Lung (tissue), 12 donors: ENCODE measurements around the gene NTM. TPM values are rescaled to one million over a fixed set of nuclear protein-coding genes. Genes with fewer than 3 reads are reported as not detected.

Experiments used
- ATAC-seq: fragments of 200-7000 bp; cut with Tn5 transposase; one replicate; pipeline ENCODE4 v1.9.1; 2020; ENCODE audit warnings: moderate number of reproducible peaks; ENCODE audit not compliant: insufficient read depth, low FRiP score
- DNase-seq, 3 donors: peaks; one replicate each; pipeline ENCODE4 v3.0.0-alpha.2; 2013 to 2017
- H3K27ac ChIP-seq, 2 donors: one replicate each; pipeline ENCODE4 v1.5.1; 2013; ENCODE audit warnings: mild to moderate bottlenecking in 2 of 2, moderate library complexity in 2 of 2, control low read depth in 1 of 2, inconsistent platforms in 1 of 2, low read depth in 1 of 2, low read length in 1 of 2
- H3K27me3 ChIP-seq, 3 donors: one replicate each; pipeline ENCODE4 v1.5.1; 2013; ENCODE audit warnings: low read length in 2 of 3; ENCODE audit not compliant: control insufficient read depth in 3 of 3, insufficient read depth in 3 of 3
- H3K36me3 ChIP-seq, 4 donors: one replicate each; pipeline ENCODE4 v1.5.1; 2013; ENCODE audit warnings: low read length in 4 of 4, mild to moderate bottlenecking in 1 of 4, moderate library complexity in 1 of 4; ENCODE audit not compliant: control insufficient read depth in 4 of 4, insufficient read depth in 4 of 4
- H3K4me1 ChIP-seq, 5 donors: one replicate each; pipeline ENCODE4 v1.5.1; 2013; ENCODE audit warnings: low read length in 5 of 5, mild to moderate bottlenecking in 2 of 5, moderate library complexity in 1 of 5; ENCODE audit not compliant: control insufficient read depth in 5 of 5, insufficient read depth in 5 of 5
- H3K4me3 ChIP-seq: one replicate; pipeline ENCODE4 v1.5.1; 2013; ENCODE audit warnings: mild to moderate bottlenecking, control low read depth, moderate library complexity
- H3K9ac ChIP-seq, 2 donors: one replicate each; pipeline ENCODE4 v1.5.1; 2013; ENCODE audit warnings: low read length in 2 of 2, control low read depth in 1 of 2; ENCODE audit not compliant: insufficient read depth in 1 of 2
- H3K9me3 ChIP-seq, 4 donors: one replicate each; pipeline ENCODE4 v1.5.1; 2013; ENCODE audit warnings: low read length in 3 of 4, mild to moderate bottlenecking in 1 of 4, moderate library complexity in 1 of 4; ENCODE audit not compliant: control insufficient read depth in 4 of 4, insufficient read depth in 3 of 4
- WGBS, 2 donors: extraction: QIAGEN DNeasy Blood & Tissue Kit; methylation state at CpG; one replicate each; pipeline ENCODE4 v1.1.7; 2013; 5-methylcytosine and 5-hydroxymethylcytosine counted together
- polyA plus RNA-seq, 2 donors: library from polyadenylated mRNA; stranded (reverse); fragments of 200-250 nt; gene quantifications; one replicate each; pipeline ENCODE4 v1.2.1, GENCODE V29; 2013
- total RNA-seq, 2 donors: library from RNA; depleted of rRNA in 1 of 2; stranded (reverse); fragments of >200 nt in 1 of 2; gene quantifications; one replicate each; pipeline ENCODE4 v1.2.1, GENCODE V29; 2014 to 2021
- TF ChIP-seq, protein P1 (sequence below): IDR thresholded peaks from 2 replicates; pipeline ENCODE4 v1.5.1; 2012; ENCODE audit warnings: mild to moderate bottlenecking; ENCODE audit errors: control extremely low read depth, extremely low read depth
- donor health status: control.
- donor health status: control.
- donor health status: Bipolar disorder and iron deficiency.
- donor health status: healthy.
- donor health status: DM: yes; HTN: yes; CAD: no.

The NTM gene
- total and polyA plus RNA-seq, 4 donors, result 0.39 to 30.9 (median 7.2) TPM

DNA sequence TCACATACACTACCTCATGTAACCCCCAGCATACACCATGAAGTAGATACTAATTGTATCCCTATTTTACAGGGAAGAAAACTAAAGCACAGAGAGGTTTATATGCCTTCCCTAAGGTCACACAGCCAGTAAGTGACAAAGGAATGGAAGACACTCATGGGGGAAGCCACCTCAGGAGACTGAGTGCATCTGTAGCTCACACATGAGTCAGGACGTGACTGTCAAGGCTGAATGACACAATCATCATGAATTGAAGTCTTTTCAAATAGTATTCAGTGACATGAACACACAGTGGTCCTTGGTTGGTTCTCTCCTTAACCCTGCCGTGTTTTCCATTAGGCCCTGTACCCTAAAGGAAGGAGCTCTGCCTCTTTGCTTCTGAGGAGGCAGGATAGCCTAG, 463.0 kb downstream of the NTM start:
- WGBS, 2 donors, result 68 to 69% methylated on average over 2 of the region's 2 CpGs
- Histone ChIP-seq H3K9ac (no peak overlapping the region), H3K4me3 (no peak overlapping the region), H3K4me1 (no peaks in the 10 kb centered on the region), H3K9me3 (no peaks in the 10 kb centered on the region), H3K27me3 (no peaks in the 10 kb centered on the region), H3K27ac (no peak overlapping the region), H3K36me3 (no peaks in the 10 kb centered on the region)
- ATAC-seq (no peak), DNase-seq (no peak)
- TF ChIP-seq, protein P1, sequence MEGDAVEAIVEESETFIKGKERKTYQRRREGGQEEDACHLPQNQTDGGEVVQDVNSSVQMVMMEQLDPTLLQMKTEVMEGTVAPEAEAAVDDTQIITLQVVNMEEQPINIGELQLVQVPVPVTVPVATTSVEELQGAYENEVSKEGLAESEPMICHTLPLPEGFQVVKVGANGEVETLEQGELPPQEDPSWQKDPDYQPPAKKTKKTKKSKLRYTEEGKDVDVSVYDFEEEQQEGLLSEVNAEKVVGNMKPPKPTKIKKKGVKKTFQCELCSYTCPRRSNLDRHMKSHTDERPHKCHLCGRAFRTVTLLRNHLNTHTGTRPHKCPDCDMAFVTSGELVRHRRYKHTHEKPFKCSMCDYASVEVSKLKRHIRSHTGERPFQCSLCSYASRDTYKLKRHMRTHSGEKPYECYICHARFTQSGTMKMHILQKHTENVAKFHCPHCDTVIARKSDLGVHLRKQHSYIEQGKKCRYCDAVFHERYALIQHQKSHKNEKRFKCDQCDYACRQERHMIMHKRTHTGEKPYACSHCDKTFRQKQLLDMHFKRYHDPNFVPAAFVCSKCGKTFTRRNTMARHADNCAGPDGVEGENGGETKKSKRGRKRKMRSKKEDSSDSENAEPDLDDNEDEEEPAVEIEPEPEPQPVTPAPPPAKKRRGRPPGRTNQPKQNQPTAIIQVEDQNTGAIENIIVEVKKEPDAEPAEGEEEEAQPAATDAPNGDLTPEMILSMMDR, result no peak

DNA sequence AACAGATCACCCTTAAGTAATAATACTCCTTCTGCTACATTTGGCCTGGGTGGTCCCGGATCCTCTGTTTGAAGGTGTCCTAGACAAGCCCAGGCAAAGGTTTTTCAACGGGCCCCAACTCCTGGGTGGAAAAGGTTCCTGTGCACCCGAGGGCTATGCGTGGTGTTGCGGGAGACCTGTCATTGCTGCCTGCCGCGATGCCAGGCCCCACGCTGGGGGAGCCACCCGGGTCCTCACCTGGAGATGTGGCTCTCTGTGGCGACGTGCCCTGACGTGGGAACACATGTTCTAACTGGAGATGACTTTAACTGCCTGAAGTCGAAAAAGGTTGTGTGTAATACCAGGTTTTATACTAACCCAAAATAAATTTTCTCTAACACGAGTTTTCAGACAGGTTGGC, 467.1 kb downstream of the NTM start:
- no peak overlapping the region for H3K27ac ChIP-seq
- H3K9me3 ChIP-seq, result peaks cover 0 to 2% (median 0%) of the 10 kb centered on the region in 4 donors
- peaks cover 0 to 6% (median 2%) of the 10 kb centered on the region in 5 donors for H3K4me1 ChIP-seq
- 91 to 94% methylated on average over 14 of the region's 14 CpGs for WGBS, 2 donors
- TF ChIP-seq, protein P1, result no peak
- ATAC-seq (no peak), DNase-seq (no peak)
- H3K36me3 ChIP-seq, result no peaks in the 10 kb centered on the region
- no peaks in the 10 kb centered on the region for H3K27me3 ChIP-seq
- H3K9ac ChIP-seq, result no peak overlapping the region
- no peak overlapping the region for H3K4me3 ChIP-seq

DNA sequence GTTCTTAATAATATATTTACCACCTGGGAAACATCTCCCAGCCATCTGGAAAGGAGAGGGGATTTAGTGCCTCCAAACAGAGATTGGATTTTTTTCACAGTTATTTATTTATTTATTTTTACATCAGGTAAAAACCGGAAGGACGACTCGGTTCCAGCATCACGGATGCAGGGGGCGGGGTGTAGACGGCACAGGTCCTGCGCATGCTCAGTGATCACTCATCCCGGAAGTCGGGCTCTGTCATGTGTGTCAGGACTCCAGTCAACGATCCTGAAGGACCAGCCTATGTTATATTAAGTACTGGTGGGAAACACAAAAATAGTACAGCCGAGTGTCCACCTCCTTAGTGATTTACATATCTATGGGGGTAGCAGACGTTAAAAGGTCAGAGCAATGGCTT, 467.6 kb downstream of the NTM start:
- WGBS, 2 donors, result 87 to 93% methylated on average over 12 of the region's 12 CpGs
- DNase-seq, result no peak
- Histone ChIP-seq H3K4me3 (no peak overlapping the region), H3K27ac (no peak overlapping the region), H3K4me1 (peaks cover 0 to 6% (median 2%) of the 10 kb centered on the region in 5 donors), H3K9me3 (peaks cover 0 to 2% (median 0%) of the 10 kb centered on the region in 4 donors), H3K9ac (no peak overlapping the region), H3K36me3 (no peaks in the 10 kb centered on the region), H3K27me3 (no peaks in the 10 kb centered on the region)
- TF ChIP-seq, protein P1, result no peak
- ATAC-seq, result no peak

- Histone ChIP-seq H3K4me3 (no peak overlapping the region), H3K27ac (no peak overlapping the region), H3K9ac (no peak overlapping the region), H3K4me1 (peaks cover 0 to 6% (median 2%) of the 10 kb centered on the region in 5 donors), H3K36me3 (no peaks in the 10 kb centered on the region), H3K27me3 (no peaks in the 10 kb centered on the region), H3K9me3 (peaks cover 0 to 2% (median 0%) of the 10 kb centered on the region in 4 donors)
- ATAC-seq (no peak), DNase-seq (no peak)
- TF ChIP-seq, protein P1, result no peak
- WGBS, 2 donors, result 81 to 82% methylated on average over 2 of the region's 2 CpGs
Measured at GRCh38 chr11:131839326-131839725, 468.9 kb downstream of the NTM start.
